GM21576 (cell line): Measurements from ENCODE around the gene SHISA4.
"Not testable (repeated sequence)": the region's sequence is repeated elsewhere in the genome, so short reads cannot be mapped to it uniquely, and the experiment has no call there.

Source experiments
- ATAC-seq: cut with Tn5 transposase; IDR thresholded peaks from one replicate; pipeline ENCODE4 v1.9.1; 2021; ENCODE audit warnings: mild to moderate bottlenecking, moderate library complexity; ENCODE audit not compliant: unreplicated experiment

Gene SHISA4

DNA sequence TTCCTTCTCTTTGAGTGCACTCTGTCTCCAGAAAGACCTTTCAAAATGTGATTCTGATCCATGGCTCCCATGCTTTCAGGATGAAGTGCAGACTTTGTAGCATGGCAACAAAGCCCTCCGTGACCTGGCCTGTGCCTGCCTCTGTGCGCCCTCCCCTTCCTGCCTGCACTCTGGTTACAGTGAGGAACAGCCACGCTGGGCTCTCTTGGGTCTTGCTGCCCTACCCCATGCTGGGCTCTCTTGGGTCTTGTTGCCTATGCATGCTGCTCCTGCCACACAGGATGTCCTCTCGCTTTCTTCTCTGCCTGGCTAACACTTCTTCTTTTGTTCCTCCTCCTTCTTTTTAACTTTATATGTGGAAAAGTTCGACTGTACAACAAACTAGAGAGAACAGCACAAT is 29.6 kb downstream of the SHISA4 start:
- ATAC-seq, result no peak

DNA sequence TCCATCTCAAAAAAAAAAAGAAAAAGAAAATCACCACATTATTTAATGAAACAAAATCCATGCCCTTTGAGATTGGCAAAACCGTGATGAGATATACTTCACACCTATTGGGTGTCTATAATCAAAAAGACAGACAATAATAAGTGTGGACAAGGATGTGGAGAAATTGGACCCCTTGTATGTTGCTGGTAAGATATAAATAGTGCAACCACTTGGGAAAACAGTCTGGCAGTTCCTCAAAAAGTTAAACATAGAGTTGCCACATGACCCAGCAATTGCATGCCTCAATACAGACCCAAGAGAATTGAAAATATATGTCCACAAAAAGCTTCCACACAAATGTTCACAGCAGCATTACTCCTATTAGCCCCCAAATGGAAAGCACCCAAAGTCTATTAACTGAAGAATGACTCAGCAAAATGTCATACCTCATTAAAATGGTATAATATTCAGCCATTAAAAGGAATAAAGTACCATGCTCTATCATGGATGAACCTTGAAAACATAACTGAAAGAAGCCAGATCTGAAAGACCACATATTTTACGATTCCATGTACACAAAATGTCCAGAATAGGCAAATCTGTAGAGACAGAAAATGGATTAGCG is 33.4 kb downstream of the SHISA4 start:
- no peak for ATAC-seq

DNA sequence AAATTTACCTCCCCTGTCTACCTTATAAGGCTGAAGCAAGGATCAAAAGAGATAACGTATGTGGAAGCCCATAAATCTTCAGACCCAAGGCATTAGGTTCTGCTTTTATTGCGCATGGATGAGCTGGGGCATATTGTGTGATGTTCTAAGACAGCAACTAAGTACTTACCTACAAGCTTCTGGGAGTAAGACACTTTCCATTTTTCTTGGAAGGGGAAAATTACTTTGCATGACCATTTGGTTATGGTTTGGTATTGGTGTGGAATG is 36.5 kb downstream of the SHISA4 start:
- ATAC-seq, result no peak

DNA sequence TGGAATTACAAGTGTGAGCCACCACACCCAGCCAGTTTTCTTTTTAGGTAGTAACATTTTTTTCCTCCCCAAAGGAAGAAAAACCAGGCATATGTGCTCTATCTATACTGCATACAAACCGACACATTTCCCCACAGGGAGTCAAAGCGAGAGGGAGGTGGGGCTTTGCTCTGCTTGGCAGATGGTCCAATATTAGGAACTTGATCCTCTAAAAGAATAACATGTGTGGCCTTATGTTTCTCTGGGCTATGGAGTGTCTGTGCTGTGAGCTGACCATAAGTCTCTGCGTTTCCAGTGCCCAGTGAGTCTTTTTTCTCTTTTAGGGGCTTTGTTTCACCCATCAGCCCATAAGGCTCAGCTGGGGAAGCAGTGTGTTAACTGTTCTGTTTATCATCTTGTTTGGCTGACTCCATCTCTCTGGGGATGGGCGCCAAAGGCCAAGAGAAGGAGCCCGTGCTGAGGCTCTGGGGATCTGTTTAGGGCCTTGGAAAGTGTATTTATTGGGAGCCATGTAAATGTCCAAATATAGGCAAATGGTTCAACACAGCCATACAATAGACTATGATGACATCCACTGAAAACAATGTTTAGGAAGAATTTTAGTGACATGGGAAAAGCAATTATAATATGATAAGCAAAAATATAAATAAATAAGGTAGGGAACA is 37.4 kb downstream of the SHISA4 start:
- ATAC-seq, result no peak

DNA sequence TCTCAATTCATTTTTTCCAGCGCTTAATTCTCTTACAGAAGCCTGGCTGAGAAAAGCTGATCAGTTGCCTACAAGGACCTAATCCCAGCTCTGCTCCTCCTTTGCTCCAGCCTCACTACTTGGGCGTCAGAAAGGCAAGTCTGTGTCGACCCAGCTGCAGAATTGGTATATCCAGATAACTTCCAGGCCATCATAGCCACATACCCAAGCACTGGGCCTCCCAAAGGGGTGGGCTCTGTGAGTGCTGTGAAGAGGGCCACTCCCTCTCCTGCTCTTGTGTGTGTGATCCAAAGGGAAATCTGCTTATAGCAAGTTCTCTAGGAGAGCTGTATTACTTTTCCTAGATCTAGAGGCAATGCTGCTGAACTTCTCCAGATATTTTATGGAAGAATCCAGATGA is 39.6 kb downstream of the SHISA4 start:
- ATAC-seq, result no peak

DNA sequence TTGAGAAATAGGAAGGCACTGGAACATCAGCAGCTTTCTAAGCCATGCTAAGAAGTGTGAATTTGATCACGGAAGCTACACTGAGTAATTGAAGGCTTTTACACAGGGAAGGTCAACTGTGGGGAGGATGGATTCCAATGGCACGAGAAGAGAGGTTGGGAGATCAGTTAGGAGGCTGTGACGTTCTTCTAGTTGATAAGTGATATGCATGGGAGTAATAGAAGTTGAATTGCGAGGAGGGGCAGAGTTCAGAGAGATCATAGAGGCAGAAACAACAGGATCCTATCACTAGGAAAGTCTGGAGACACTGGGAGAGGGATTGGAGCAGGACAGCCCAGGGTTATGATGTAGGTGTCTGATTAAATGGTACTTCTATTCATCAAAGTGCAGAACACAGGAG is 41.4 kb downstream of the SHISA4 start:
- no peak for ATAC-seq

DNA sequence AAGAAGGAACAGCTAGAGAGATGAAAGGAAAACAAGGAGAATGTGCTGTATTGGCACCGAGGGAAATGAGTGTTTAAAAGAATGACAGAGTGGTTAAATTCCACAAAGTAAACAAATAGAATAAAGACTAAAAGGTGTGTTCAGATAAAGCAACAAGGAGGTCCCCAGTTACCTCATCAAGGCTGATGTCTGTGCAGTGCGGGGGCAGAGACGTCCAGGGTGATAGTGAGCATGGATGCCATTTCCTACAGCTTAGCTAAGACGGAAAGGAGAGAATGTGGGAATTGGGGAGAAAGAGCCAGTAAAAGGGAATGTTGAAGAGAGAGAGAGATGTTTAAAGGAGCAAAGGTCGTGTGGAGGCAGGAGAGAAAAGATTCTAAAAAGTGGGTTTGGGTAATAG is 42.1 kb downstream of the SHISA4 start:
- ATAC-seq, result no peak

DNA sequence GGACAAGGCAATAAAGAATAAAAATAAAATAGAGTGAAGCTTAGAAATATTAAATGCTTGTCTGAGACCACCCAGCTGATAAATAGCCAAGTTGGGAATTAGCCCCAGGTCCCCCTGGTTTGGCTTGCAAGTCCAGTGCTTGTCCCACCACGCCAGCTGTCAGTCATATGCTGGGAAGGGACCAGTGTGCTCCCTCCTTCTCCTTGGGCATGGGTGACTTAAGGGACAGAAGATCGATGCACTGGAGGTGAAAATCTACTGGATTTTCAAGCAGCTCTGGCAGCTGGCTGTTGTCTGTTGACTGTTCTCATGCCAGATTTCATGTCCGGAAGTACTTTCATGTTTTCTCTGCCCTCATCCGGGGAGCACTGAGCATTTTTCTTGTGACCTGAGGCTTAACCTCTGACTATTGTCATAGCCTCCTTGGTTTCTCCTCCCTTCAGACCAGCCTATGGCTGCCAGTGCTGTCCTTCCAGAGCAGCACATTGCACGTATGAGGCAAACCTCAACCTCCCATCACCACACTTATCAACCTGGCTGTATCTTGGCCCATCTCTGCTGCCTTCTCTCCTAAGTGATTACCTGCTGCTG is 45.2 kb downstream of the SHISA4 start:
- ATAC-seq, result no peak

DNA sequence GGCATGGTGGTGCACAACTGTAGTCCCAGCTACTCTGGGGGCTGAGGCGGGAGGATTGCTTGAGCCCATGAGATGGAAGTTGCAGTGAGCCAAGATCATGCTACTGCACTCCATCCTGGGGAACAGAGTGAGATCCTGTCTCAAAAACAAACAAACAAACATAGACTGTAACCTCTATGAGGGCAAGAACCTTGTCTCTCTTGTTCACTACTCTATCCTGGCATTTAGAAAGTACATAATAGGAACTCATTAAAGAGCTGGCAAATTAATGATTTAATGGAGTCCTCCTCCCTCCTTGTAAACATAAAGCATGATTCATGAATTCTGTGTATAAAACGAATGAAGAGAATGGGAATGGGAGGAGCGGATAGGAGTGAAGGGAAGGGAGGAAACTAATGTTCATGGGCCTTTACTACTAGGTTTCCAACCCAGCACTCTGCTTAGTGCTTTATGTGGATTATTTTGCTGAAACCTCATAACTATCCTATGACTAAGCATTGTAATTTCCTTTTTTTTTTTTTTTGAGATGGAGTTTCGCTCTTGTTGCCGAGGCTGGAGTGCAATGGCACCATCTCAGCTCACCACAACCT is 49.0 kb downstream of the SHISA4 start:
- no peak for ATAC-seq

DNA sequence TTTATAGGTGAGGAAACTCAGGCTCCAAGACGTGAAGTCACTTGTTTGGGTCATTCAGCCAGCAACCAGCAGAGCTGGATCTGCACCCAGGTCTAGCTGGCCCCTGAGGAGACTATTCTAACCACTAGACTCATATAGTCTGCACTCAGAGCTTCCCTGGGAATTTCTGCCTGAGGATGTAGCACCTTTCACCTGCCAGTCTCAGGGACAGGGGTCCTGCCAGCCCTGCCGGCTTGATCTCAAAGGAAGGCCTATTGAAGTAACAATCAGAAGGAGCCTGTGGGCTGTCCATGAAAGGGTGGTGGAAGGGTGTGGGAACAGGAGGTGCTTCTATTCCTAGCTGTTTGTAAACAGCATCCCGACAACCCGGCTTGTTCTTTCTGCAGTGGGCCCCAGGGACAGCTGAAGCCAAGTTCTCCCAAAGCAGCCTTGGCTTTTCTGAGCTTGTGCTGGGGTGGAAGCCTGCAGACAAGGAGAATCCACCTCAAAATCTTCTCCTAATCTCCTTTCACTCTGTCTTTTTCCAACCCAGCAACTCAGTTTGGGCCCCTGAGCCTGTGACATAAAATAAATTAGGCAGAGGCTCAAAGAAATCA is 49.8 kb downstream of the SHISA4 start:
- ATAC-seq, result no peak

DNA sequence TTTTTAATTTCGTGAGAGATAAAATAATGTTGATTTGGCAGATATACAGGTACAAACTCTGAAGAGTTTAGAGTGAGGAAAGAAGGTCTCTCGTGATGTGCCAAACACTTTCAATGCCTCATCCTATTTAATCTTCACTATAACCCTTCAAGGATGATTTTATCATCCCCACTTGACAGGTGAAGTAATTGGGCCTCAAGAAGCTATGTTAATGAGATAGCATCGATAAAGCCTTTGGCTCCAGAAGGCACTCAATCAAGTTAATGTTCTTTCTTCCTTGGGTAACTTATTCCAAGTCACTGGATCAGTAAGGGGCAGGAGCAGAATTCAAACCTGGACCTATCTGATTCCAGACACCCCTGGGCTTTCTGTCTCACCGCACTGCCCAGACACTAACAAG is 50.5 kb downstream of the SHISA4 start:
- no peak for ATAC-seq

DNA sequence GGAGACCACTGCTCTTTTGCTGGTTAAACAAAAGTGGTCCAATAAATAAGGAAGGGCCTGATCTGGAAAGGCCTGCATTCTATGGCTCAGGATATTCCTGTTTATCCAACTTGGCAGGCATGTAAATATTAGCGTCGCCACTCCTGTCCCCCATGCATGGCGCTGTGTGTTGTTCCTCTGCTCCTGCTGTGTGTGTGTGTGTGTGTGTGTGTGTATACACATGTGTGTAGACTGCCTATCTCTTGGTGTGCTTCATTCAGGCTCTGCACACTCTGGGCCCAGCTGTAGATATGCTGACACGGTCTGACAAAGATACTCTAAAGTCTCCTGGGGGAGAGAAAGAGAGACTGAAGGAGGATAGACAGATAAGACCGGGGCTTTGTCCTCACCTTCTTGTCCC is 50.9 kb downstream of the SHISA4 start:
- no peak for ATAC-seq

DNA sequence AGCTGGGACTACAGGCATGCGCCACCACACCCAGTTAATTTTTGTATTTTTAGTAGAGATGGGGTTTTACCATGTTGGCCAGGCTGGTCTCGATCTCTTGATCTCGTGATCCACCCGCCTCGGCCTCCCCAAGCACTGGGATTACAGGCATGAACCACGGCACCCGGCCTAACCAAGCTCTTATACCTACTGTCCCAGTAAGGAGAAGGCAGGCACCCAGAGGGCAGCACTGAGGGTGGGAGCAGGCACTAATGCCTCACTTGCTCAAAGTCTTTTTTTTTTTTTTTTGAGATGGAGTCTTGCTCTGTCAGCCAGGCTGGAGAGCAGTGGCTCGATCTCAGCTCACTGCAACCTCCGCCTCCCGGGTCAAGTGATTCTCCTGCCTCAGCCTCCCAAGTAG is 51.6 kb downstream of the SHISA4 start:
- ATAC-seq, result not testable (repeated sequence)

DNA sequence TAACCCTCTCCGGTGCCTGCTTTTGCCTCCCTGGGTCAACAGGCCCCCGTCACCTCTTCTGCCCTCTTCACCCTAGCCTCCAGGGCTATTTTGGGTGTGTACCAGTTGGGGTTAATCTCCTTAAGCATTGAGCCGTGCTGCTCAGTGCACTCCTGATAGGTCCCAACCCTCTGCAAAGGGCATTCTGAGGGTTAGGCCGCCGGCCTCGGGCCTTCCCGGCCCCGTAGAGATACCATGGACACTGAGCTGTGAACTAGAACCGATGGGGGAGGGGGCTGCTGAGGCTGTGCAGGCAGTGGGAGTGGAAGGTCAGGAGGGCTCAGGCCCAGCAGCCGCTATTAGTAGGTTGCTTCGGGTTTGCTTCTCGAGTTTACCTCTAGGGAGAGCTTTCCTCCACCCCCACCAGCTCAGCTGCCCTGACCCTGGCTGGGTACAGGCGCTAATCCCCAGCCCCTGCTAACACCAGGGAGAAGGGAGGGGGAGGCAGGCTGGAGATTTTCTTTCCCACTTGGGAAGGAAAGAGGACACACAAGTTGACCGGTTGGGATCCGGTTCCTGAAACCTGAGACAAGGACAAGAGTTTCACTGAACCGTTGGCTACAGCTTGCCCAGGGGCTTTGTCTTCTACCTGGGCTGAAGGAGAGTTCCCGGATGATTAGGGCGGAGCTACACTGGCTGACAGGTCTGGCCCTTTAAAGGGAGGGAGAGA is 52.9 kb downstream of the SHISA4 start:
- no peak for ATAC-seq

DNA sequence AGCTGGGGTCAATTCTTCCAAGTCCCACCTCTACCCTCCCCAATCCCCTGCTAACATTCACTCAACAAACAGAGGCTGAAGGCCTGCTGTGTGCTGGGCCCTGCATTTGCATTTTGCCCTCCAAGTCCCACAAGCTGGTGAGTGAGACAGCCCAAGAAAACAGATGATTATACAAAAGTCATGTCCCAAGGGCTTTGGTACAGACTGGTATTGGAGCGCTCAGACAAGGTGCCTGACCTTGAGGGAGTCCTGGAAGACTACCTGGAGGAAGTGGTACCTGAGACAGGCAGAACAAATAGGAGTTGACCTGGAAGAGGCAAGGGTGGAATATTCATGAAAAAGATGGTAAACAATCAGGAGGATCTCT is 53.4 kb downstream of the SHISA4 start:
- no peak for ATAC-seq
